ENCODE data around the gene FGF2.

DNA sequence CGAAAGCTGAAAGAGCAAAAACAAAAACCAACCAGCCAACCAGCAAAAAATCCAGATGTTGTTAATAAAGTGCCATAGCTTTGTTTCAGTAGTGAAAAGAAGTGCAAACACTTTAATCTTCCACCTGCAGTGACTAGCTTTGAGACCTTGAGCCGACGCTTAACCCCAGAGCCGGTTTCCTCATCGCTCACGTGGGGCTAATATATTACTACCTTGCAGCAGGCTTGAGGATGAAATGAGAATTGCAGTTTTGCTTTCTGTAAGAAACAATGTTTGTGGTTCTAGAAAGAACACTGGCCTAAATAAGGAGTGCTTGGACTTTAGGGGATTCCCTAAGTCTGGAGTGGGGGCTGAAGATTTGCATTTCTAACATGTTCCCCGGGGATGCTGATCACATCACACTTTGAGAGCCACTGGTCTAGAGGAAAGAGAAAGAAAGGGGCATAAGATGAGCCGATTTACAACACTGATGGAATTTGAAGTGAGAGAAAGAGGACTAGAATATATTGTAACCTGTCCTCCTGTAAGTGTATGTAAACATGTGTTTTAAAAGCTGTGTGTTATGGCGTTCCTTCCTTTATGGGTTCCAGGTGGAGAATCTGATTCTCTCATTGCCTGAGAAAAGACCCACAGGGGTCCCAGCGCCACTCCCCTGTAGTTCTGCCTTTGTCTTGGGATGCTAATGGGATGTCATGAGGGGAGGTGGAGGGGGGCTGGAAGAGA is 1.4 kb downstream of the FGF2 start:
- no peak for TF ChIP-seq ZNF549 (tag by site-specific recombination; IDR thresholded peaks at IDR 0.05)
- no peak for TF ChIP-seq ZNF19 (tag by site-specific recombination; IDR thresholded peaks at IDR 0.05; ENCODE audit: low read depth)
- no peak for TF ChIP-seq ZNF274 (IDR thresholded peaks at IDR 0.05; ENCODE audit: low read length)
- TF ChIP-seq ZNF274 (tag by site-specific recombination; IDR thresholded peaks at IDR 0.05; ENCODE audit: borderline replicate concordance) = no peak
- TF ChIP-seq, protein P1, sequence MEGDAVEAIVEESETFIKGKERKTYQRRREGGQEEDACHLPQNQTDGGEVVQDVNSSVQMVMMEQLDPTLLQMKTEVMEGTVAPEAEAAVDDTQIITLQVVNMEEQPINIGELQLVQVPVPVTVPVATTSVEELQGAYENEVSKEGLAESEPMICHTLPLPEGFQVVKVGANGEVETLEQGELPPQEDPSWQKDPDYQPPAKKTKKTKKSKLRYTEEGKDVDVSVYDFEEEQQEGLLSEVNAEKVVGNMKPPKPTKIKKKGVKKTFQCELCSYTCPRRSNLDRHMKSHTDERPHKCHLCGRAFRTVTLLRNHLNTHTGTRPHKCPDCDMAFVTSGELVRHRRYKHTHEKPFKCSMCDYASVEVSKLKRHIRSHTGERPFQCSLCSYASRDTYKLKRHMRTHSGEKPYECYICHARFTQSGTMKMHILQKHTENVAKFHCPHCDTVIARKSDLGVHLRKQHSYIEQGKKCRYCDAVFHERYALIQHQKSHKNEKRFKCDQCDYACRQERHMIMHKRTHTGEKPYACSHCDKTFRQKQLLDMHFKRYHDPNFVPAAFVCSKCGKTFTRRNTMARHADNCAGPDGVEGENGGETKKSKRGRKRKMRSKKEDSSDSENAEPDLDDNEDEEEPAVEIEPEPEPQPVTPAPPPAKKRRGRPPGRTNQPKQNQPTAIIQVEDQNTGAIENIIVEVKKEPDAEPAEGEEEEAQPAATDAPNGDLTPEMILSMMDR (tag by site-specific recombination; IDR thresholded peaks at IDR 0.05) = no peak
- TF ChIP-seq, protein P2, sequence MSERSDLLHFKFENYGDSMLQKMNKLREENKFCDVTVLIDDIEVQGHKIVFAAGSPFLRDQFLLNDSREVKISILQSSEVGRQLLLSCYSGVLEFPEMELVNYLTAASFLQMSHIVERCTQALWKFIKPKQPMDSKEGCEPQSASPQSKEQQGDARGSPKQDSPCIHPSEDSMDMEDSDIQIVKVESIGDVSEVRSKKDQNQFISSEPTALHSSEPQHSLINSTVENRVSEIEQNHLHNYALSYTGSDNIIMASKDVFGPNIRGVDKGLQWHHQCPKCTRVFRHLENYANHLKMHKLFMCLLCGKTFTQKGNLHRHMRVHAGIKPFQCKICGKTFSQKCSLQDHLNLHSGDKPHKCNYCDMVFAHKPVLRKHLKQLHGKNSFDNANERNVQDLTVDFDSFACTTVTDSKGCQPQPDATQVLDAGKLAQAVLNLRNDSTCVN (tag by site-specific recombination; optimal IDR thresholded peaks at IDR 0.05) = no peak
- TF ChIP-seq BCL11A (tag by site-specific recombination; IDR thresholded peaks at IDR 0.05; ENCODE audit: low read depth) = no peak
- TF ChIP-seq KLF7 (tag by site-specific recombination; IDR thresholded peaks at IDR 0.05; ENCODE audit: borderline replicate concordance) = no peak
- no peak for TF ChIP-seq ZNF768 (tag by site-specific recombination; IDR thresholded peaks at IDR 0.05)
- no peak for TF ChIP-seq YY1 (tag by site-specific recombination; IDR thresholded peaks at IDR 0.05)
- TF ChIP-seq, protein P3, sequence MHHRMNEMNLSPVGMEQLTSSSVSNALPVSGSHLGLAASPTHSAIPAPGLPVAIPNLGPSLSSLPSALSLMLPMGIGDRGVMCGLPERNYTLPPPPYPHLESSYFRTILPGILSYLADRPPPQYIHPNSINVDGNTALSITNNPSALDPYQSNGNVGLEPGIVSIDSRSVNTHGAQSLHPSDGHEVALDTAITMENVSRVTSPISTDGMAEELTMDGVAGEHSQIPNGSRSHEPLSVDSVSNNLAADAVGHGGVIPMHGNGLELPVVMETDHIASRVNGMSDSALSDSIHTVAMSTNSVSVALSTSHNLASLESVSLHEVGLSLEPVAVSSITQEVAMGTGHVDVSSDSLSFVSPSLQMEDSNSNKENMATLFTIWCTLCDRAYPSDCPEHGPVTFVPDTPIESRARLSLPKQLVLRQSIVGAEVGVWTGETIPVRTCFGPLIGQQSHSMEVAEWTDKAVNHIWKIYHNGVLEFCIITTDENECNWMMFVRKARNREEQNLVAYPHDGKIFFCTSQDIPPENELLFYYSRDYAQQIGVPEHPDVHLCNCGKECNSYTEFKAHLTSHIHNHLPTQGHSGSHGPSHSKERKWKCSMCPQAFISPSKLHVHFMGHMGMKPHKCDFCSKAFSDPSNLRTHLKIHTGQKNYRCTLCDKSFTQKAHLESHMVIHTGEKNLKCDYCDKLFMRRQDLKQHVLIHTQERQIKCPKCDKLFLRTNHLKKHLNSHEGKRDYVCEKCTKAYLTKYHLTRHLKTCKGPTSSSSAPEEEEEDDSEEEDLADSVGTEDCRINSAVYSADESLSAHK (tag by site-specific recombination; IDR thresholded peaks at IDR 0.05) = no peak
- TF ChIP-seq, protein P4, sequence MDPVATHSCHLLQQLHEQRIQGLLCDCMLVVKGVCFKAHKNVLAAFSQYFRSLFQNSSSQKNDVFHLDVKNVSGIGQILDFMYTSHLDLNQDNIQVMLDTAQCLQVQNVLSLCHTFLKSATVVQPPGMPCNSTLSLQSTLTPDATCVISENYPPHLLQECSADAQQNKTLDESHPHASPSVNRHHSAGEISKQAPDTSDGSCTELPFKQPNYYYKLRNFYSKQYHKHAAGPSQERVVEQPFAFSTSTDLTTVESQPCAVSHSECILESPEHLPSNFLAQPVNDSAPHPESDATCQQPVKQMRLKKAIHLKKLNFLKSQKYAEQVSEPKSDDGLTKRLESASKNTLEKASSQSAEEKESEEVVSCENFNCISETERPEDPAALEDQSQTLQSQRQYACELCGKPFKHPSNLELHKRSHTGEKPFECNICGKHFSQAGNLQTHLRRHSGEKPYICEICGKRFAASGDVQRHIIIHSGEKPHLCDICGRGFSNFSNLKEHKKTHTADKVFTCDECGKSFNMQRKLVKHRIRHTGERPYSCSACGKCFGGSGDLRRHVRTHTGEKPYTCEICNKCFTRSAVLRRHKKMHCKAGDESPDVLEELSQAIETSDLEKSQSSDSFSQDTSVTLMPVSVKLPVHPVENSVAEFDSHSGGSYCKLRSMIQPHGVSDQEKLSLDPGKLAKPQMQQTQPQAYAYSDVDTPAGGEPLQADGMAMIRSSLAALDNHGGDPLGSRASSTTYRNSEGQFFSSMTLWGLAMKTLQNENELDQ (tag by site-specific recombination; IDR thresholded peaks at IDR 0.05; ENCODE audit: low read depth) = no peak

Measured in HEK293 (cell line).